Vagina (tissue), 2 donors: ENCODE results near the gene CAMK4. TPM values are rescaled to one million over a fixed set of nuclear protein-coding genes. Genes with fewer than 3 reads are reported as not detected.

Experiments used
- DNase-seq, 2 donors: peaks; one replicate each; pipeline ENCODE4 v3.0.0-alpha.2; 2017; ENCODE audit errors: extremely low spot score in 2 of 2
- H3K27ac ChIP-seq: fragments of 200-600 bp; sonication (generic); one replicate; pipeline ENCODE4 v1.5.1; 2019
- H3K27me3 ChIP-seq: fragments of 200-600 bp; sonication (generic); one replicate; pipeline ENCODE4 v1.5.1; 2019
- H3K36me3 ChIP-seq, 2 donors: fragments of 200-600 bp; sonication (generic); one replicate each; pipeline ENCODE4 v1.5.1; 2017 to 2019
- H3K4me1 ChIP-seq: fragments of 200-600 bp; sonication (generic); one replicate; pipeline ENCODE4 v1.5.1; 2019
- H3K4me3 ChIP-seq, 2 donors: fragments of 200-600 bp; sonication (generic); 1 replicate in 1 of 2; 2 replicates in 1 of 2; pipeline ENCODE4 v1.5.1; 2016 to 2019
- H3K9me3 ChIP-seq: fragments of 200-600 bp; sonication (generic); one replicate; pipeline ENCODE4 v1.5.1; 2019
- POLR2A ChIP-seq, 2 donors: fragments of 450-650 bp; IDR thresholded peaks; one replicate each; pipeline ENCODE4 v1.6.1; 2017; ENCODE audit warnings: antibody characterized with exemption in 2 of 2, mild to moderate bottlenecking in 2 of 2, moderate library complexity in 2 of 2
- POLR2AphosphoS5 ChIP-seq, 2 donors: sonication (generic); formaldehyde crosslinking; IDR thresholded peaks; one replicate each; pipeline ENCODE4 v1.9.0; 2017; ENCODE audit warnings: antibody characterized with exemption in 2 of 2, mild to moderate bottlenecking in 2 of 2, low read depth in 1 of 2; ENCODE audit not compliant: insufficient read depth in 1 of 2
- intact Hi-C: fragments of 100-400 bp; cut with DNase I; formaldehyde crosslinking; loops from one replicate; pipeline ENCODE4 v1.15.1; 2023
- total RNA-seq: library from RNA; depleted of rRNA; stranded (reverse); fragments of >200 nt; gene quantifications from one replicate; pipeline ENCODE4 v1.2.3, GENCODE V29; 2016
- TF ChIP-seq, protein P1 (sequence below), 3 experiments: fragments of 450-650 bp in 2 of 3; fragments of 200-600 bp in 1 of 3; sonication (generic) in 1 of 3; IDR thresholded peaks; one replicate each; pipeline ENCODE4 v1.5.1; 2017 to 2019; ENCODE audit warnings: antibody characterized with exemption in 3 of 3, mild to moderate bottlenecking in 2 of 3, moderate library complexity in 2 of 3

Gene CAMK4
- total RNA-seq, 1 donor from 2014 or later, result 11.8 TPM

DNA sequence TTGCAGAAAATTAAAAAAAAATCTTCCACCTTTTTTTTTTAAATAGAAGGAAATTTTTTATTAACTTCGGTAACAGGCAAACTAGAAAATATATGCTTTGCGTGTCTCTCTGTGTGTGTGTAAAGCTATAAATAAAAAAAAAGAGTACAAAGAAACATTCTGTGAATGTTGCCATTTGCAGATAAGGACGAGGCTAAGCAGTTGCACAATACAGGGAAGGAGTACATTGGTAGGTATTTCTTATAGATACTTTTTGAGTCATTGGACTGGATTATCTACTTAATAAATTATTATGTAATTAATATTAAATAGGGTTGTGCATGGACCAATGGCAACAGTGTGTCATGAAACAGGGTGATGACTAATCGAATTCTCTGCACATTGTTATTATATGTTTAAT lies 102.4 kb downstream of the CAMK4 start:
- no peaks in the 10 kb centered on the region for H3K27me3 ChIP-seq
- DNase-seq, result no peak
- H3K4me1 ChIP-seq, result no peaks in the 10 kb centered on the region
- no peaks in the 10 kb centered on the region for H3K36me3 ChIP-seq
- TF ChIP-seq POLR2A (IDR thresholded peaks at IDR 0.05), result no peak
- intact Hi-C loops, result no loop called here
- H3K4me3 ChIP-seq, result no peak overlapping the region
- H3K9me3 ChIP-seq, result no peaks in the 10 kb centered on the region
- no peak overlapping the region for H3K27ac ChIP-seq

DNA sequence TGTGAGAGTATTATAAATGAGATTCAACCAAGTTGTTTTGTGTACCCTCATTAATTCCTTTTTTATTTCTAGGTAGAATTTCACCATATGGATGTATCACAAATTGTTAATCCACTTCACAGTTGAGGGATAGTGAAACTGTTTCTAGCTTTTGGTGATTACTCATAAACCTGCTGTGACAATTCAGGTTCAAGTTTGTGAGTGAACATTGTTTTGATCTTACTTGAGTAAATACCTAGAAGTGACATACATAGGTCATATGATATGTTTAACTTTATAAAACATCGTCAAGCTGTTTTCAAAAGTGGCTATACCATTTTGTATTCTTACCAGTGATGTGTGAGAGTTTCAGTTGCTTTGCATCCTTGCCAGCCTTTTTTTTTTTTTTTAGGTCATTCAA lies 112.9 kb downstream of the CAMK4 start:
- H3K9me3 ChIP-seq, result no peaks in the 10 kb centered on the region
- intact Hi-C loops, result no loop called here
- no peak overlapping the region for H3K27ac ChIP-seq
- no peaks in the 10 kb centered on the region for H3K4me1 ChIP-seq
- H3K36me3 ChIP-seq, result no peaks in the 10 kb centered on the region
- no peak for DNase-seq
- TF ChIP-seq, protein P1, sequence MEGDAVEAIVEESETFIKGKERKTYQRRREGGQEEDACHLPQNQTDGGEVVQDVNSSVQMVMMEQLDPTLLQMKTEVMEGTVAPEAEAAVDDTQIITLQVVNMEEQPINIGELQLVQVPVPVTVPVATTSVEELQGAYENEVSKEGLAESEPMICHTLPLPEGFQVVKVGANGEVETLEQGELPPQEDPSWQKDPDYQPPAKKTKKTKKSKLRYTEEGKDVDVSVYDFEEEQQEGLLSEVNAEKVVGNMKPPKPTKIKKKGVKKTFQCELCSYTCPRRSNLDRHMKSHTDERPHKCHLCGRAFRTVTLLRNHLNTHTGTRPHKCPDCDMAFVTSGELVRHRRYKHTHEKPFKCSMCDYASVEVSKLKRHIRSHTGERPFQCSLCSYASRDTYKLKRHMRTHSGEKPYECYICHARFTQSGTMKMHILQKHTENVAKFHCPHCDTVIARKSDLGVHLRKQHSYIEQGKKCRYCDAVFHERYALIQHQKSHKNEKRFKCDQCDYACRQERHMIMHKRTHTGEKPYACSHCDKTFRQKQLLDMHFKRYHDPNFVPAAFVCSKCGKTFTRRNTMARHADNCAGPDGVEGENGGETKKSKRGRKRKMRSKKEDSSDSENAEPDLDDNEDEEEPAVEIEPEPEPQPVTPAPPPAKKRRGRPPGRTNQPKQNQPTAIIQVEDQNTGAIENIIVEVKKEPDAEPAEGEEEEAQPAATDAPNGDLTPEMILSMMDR (IDR thresholded peaks at IDR 0.05), result no peak
- TF ChIP-seq POLR2A (IDR thresholded peaks at IDR 0.05) (no peak), POLR2AphosphoS5 (IDR thresholded peaks at IDR 0.05; ENCODE audit: insufficient read depth in 1 of 2, low read depth in 1 of 2) (no peak)
- no peaks in the 10 kb centered on the region for H3K27me3 ChIP-seq
- no peak overlapping the region for H3K4me3 ChIP-seq

DNA sequence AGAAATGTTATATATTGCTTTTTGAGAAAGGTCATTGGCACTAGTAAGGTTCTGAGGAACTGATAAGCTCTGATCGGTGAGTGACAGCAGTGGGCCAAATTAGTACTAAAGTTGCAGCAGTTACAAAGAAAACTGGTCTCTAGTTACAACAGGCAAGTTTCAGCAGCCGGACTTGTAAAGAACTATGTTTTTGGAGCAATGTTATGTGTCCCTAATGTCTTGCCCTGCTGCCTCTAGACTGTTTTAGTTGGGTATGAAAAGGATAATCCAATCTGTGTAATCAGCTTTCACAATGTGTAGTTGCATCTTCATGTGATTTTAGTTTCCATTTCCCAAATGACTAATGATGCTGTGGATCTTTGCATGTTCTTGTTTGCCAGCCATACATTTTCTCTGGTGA lies 113.5 kb downstream of the CAMK4 start:
- Histone ChIP-seq H3K36me3 (no peaks in the 10 kb centered on the region), H3K4me3 (no peak overlapping the region), H3K27me3 (no peaks in the 10 kb centered on the region), H3K4me1 (no peaks in the 10 kb centered on the region), H3K27ac (no peak overlapping the region), H3K9me3 (no peaks in the 10 kb centered on the region)
- TF ChIP-seq, protein P1 (IDR thresholded peaks at IDR 0.05), result no peak
- TF ChIP-seq POLR2A (IDR thresholded peaks at IDR 0.05), result no peak
- TF ChIP-seq POLR2AphosphoS5 (IDR thresholded peaks at IDR 0.05; ENCODE audit: insufficient read depth in 1 of 2, low read depth in 1 of 2), result no peak
- intact Hi-C loops, result no loop called here
- no peak for DNase-seq

DNA sequence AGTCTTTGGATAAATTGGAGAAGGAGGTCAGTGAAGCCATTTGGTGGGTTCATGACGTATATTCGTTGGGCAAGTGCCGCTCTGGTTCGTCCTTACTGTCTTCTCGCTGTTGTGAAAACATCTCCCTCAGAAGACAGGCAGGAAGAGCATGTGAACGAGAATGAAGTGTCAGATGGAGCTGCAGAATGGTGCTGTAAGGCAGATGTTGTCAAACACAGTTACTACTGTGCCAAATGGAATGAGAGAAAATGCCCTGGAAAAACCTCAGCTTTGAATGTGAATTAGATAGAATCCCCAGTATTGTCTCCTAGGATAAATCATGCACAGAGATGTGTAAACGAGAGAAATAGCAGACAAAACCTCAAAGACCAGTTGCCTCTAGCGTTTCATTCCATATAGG lies 121.5 kb downstream of the CAMK4 start:
- intact Hi-C loops, result no loop called here
- Histone ChIP-seq H3K36me3 (no peaks in the 10 kb centered on the region), H3K27me3 (no peaks in the 10 kb centered on the region), H3K27ac (no peak overlapping the region), H3K9me3 (no peaks in the 10 kb centered on the region), H3K4me3 (no peak overlapping the region), H3K4me1 (no peaks in the 10 kb centered on the region)
- no peak for DNase-seq
- TF ChIP-seq, protein P1 (IDR thresholded peaks at IDR 0.05), result no peak
- TF ChIP-seq POLR2AphosphoS5 (IDR thresholded peaks at IDR 0.05; ENCODE audit: insufficient read depth in 1 of 2, low read depth in 1 of 2) (no peak), POLR2A (IDR thresholded peaks at IDR 0.05) (no peak)

DNA sequence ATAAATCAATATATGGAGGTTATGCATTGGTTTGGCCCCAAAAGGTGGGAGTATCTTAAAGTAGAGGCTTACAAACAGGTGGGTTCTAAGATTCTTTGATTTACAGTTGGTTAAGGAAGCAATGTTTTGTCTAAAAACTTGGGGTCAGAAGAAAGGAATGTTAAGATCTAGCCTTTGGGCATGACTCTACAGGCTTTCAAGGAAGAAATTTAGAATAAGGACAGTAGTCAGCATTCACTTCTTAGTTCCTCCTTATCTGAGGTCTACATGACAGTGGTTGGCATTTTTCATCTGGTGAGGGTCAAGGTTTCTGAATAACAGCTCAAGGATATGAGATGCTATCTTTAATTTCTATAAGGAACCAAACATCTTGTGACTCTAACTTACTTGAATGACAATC lies 122.8 kb downstream of the CAMK4 start:
- intact Hi-C loops, result no loop called here
- no peak for DNase-seq
- Histone ChIP-seq H3K27me3 (no peaks in the 10 kb centered on the region), H3K27ac (no peak overlapping the region), H3K36me3 (no peaks in the 10 kb centered on the region), H3K4me3 (no peak overlapping the region), H3K4me1 (no peaks in the 10 kb centered on the region), H3K9me3 (no peaks in the 10 kb centered on the region)
- TF ChIP-seq, protein P1 (IDR thresholded peaks at IDR 0.05), result no peak
- TF ChIP-seq POLR2A (IDR thresholded peaks at IDR 0.05) (no peak), POLR2AphosphoS5 (IDR thresholded peaks at IDR 0.05; ENCODE audit: insufficient read depth in 1 of 2, low read depth in 1 of 2) (no peak)
